Osteoblast (primary cell): ENCODE data around the gene ESRRG. TPM values are rescaled to one million over a fixed set of nuclear protein-coding genes. Genes with fewer than 3 reads are reported as not detected.

Experiments
- DNase-seq: peaks from one replicate; pipeline ENCODE4 v3.0.0; 2011; ENCODE audit warnings: low spot score, mixed read lengths; ENCODE audit not compliant: insufficient read length; ENCODE audit errors: missing footprints
- H2AFZ ChIP-seq: 2 replicates; pipeline ENCODE4 v1.6.0; 2011; ENCODE audit warnings: mild to moderate bottlenecking, low read length
- H3K27ac ChIP-seq: 2 replicates; pipeline ENCODE4 v1.5.1; 2011; ENCODE audit warnings: mild to moderate bottlenecking, low read depth, low read length, moderate library complexity
- H3K27me3 ChIP-seq: 2 replicates; pipeline ENCODE4 v1.6.0; 2012; ENCODE audit warnings: mild to moderate bottlenecking, control low read depth, inconsistent platforms, low read length, moderate library complexity; ENCODE audit not compliant: insufficient read depth
- H3K36me3 ChIP-seq: 2 replicates; pipeline ENCODE4 v1.5.1; 2011; ENCODE audit warnings: mild to moderate bottlenecking, low read length, control low read depth, moderate library complexity; ENCODE audit not compliant: insufficient read depth
- H3K4me1 ChIP-seq: 2 replicates; pipeline ENCODE4 v1.5.1; 2011; ENCODE audit warnings: mild to moderate bottlenecking, low read length, control low read depth, moderate library complexity; ENCODE audit not compliant: insufficient read depth
- H3K4me2 ChIP-seq: 2 replicates; pipeline ENCODE4 v1.6.0; 2011; ENCODE audit warnings: mild to moderate bottlenecking, low read length; ENCODE audit not compliant: insufficient read depth
- H3K4me3 ChIP-seq: fragments of 200-600 bp; sonication (generic); 3 replicates; pipeline ENCODE4 v1.5.1; 2012; ENCODE audit warnings: mild to moderate bottlenecking, low read length, inconsistent platforms; ENCODE audit not compliant: insufficient read depth
- H3K79me2 ChIP-seq: 2 replicates; pipeline ENCODE4 v1.6.0; 2012; ENCODE audit warnings: mild to moderate bottlenecking, low read length, control low read depth, inconsistent platforms; ENCODE audit not compliant: insufficient read depth
- H3K9me3 ChIP-seq: 2 replicates; pipeline ENCODE4 v1.5.1; 2011; ENCODE audit warnings: low read depth, low read length, control low read depth
- H4K20me1 ChIP-seq: 2 replicates; pipeline ENCODE4 v1.6.0; 2012; ENCODE audit warnings: mild to moderate bottlenecking, low read length, control low read depth; ENCODE audit not compliant: insufficient read depth
- CTCF ChIP-seq: IDR thresholded peaks from 2 replicates; pipeline ENCODE4 v1.5.1; 2011; ENCODE audit warnings: mild to moderate bottlenecking, low read depth, low read length, moderate library complexity; ENCODE audit errors: extremely low read depth
- total RNA-seq: library from RNA; depleted of rRNA; stranded (reverse); fragments of >200 nt; gene quantifications from 2 replicates; pipeline ENCODE4 v1.2.3, GENCODE V29; 2012

ESRRG gene
- under 0.01 TPM in 1 of 2 replicates, not detected in the other for total RNA-seq

- no peaks in the 10 kb centered on the region for H3K9me3 ChIP-seq
- peak within 1 kb of the TSS; percentile 62 for H3K4me2 ChIP-seq
- H2AFZ ChIP-seq, result peak within 1 kb of the TSS; percentile 44
- no peaks in the 10 kb centered on the region for H3K27me3 ChIP-seq
- H4K20me1 ChIP-seq, result no peaks in the 10 kb centered on the region
- no peaks in the 10 kb centered on the region for H3K36me3 ChIP-seq
- TF ChIP-seq CTCF, result no peak
- no peaks in the 10 kb centered on the region for H3K4me1 ChIP-seq
- peak within 1 kb of the TSS; percentile 51 for H3K4me3 ChIP-seq
- H3K79me2 ChIP-seq, result no peaks in the 10 kb centered on the region
- no peak within 1 kb of the TSS for H3K27ac ChIP-seq
- DNase-seq, result no peak
Measured at GRCh38 chr1:216723274-216723780, at the start of gene ESRRG. Gene ESRRG (minus strand): TSS chr1:216723429. CDS start chr1:216723299, 130 bp downstream.

- DNase-seq, result no peak
- H3K4me2 ChIP-seq, result no peak overlapping the region
- H3K27me3 ChIP-seq, result no peaks in the 10 kb centered on the region
- no peaks in the 10 kb centered on the region for H3K4me1 ChIP-seq
- H3K9me3 ChIP-seq, result no peaks in the 10 kb centered on the region
- no peak overlapping the region for H3K27ac ChIP-seq
- H3K79me2 ChIP-seq, result no peaks in the 10 kb centered on the region
- H3K4me3 ChIP-seq, result no peak overlapping the region
- H2AFZ ChIP-seq, result no peak overlapping the region
- TF ChIP-seq CTCF, result no peak
- no peaks in the 10 kb centered on the region for H3K36me3 ChIP-seq
- H4K20me1 ChIP-seq, result no peaks in the 10 kb centered on the region
Measured at GRCh38 chr1:216771922-216772321, 48.7 kb upstream of the ESRRG start.

- Histone ChIP-seq H3K79me2 (no peaks in the 10 kb centered on the region), H2AFZ (no peak overlapping the region), H3K36me3 (no peaks in the 10 kb centered on the region), H3K4me1 (no peaks in the 10 kb centered on the region), H3K27ac (no peak overlapping the region), H3K4me2 (no peak overlapping the region), H3K27me3 (no peaks in the 10 kb centered on the region), H3K9me3 (no peaks in the 10 kb centered on the region), H3K4me3 (no peak overlapping the region), H4K20me1 (no peaks in the 10 kb centered on the region)
- no peak for DNase-seq
- TF ChIP-seq CTCF, result no peak
Measured at GRCh38 chr1:216766633-216767327, 43.6 kb upstream of the ESRRG start.
